Ishikawa (cell line): ENCODE measurements around the gene LHPP.

ENCODE experiments used
- CEBPB ChIP-seq: IDR thresholded peaks from 2 replicates; pipeline ENCODE4 v1.6.1; 2012
- CREB1 ChIP-seq: IDR thresholded peaks from 2 replicates; pipeline ENCODE4 v1.6.1; 2012; ENCODE audit warnings: low read depth
- EGR1 ChIP-seq: IDR thresholded peaks from 2 replicates; pipeline ENCODE4 v1.6.1; 2012
- EP300 ChIP-seq: IDR thresholded peaks from 2 replicates; pipeline ENCODE4 v1.6.1; 2012; ENCODE audit warnings: borderline replicate concordance
- FOXM1 ChIP-seq: IDR thresholded peaks from 2 replicates; pipeline ENCODE4 v1.6.1; 2012; ENCODE audit warnings: low read depth, borderline replicate concordance
- MAX ChIP-seq: IDR thresholded peaks from 2 replicates; pipeline ENCODE4 v1.6.1; 2012
- NFIC ChIP-seq: IDR thresholded peaks from 2 replicates; pipeline ENCODE4 v1.6.1; 2012
- RAD21 ChIP-seq: IDR thresholded peaks from 2 replicates; pipeline ENCODE4 v1.6.1; 2012; ENCODE audit warnings: low read depth
- REST ChIP-seq: IDR thresholded peaks from 2 replicates; pipeline ENCODE4 v1.6.1; 2012; ENCODE audit warnings: low read depth, mild to moderate bottlenecking
- TAF1 ChIP-seq: IDR thresholded peaks from 2 replicates; pipeline ENCODE4 v1.6.1; 2012; ENCODE audit warnings: low read depth, mild to moderate bottlenecking
- TCF12 ChIP-seq: IDR thresholded peaks from 2 replicates; pipeline ENCODE4 v1.6.1; 2012; ENCODE audit warnings: low read depth
- TEAD4 ChIP-seq: IDR thresholded peaks from 2 replicates; pipeline ENCODE4 v1.6.1; 2012
- USF1 ChIP-seq: IDR thresholded peaks from 2 replicates; pipeline ENCODE4 v1.6.1; 2012
- YY1 ChIP-seq: IDR thresholded peaks from 2 replicates; pipeline ENCODE4 v1.6.1; 2012; ENCODE audit warnings: low read depth
- ZBTB7A ChIP-seq: IDR thresholded peaks from 2 replicates; pipeline ENCODE4 v1.6.1; 2012; ENCODE audit warnings: low read depth

LHPP gene

GRCh38 chr10:124512600-124512999 is 51.0 kb downstream of the LHPP start:
- TF ChIP-seq YY1 (no peak), CREB1 (no peak), EGR1 (no peak), EP300 (no peak), NFIC (no peak), MAX (no peak), RAD21 (no peak), TCF12 (no peak), REST (no peak), CEBPB (no peak), FOXM1 (no peak), ZBTB7A (no peak), USF1 (no peak)

DNA sequence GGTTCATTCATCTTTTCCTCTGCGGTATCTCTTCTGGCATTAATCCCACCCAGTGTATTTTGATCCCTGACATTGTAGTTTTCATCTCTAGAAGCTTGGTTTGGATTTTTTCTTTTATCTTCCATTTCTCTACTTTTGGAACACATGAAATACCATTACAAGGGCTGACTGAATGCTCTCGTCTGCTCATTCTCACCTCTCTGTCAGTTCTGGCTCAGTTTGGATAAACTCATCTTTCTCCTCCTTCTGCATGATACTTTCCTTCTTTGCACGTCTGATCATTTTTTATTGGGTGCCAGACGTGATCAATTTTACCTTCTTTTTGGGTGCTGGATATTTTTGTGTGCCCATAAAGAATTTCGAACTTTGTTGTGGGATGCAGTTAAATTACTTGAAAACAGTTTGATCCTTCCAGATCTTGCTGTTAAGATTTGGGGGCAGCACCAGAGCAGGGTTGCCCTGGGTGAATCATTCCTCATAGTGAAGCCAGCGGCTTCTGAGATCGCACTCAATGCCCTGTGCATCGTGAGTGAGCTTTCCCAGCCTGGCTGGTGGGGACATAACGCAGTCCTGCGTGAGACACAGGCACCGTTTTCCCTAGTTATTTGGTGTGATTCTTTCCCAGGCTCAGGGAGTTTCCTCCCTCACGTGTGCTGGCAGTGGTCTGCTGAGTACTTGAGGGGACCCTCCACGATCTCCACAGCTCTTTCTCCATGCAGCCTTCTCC is 53.8 kb downstream of the LHPP start:
- TF ChIP-seq FOXM1 = no peak
- no peak for TF ChIP-seq RAD21
- TF ChIP-seq EP300 = no peak
- no peak for TF ChIP-seq EGR1
- TF ChIP-seq CREB1 = no peak
- TF ChIP-seq REST = no peak
- no peak for TF ChIP-seq CEBPB
- no peak for TF ChIP-seq TCF12
- no peak for TF ChIP-seq TEAD4
- TF ChIP-seq YY1 = no peak
- no peak for TF ChIP-seq ZBTB7A
- TF ChIP-seq NFIC = no peak
- TF ChIP-seq USF1 = no peak

DNA sequence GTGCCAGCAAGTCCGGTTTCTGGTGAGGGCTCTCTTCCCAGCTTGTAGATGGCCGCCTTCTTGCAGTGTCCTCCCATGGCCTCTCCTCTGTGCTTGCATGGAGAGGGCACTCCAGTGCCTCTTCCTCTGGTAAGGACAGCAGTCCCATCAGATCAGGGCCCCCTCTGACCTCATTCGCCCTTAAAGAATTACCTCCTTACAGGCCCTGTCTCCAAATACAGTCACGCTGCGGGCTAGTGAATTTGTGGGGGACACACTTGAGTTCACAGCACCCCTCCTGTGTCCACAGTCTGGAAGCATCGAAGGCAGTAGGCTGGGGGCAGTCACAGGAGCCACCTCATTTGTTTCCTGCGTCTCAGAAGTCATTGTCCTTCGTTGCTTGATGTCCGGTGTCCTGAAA is 54.6 kb downstream of the LHPP start:
- TF ChIP-seq TCF12 (no peak), TAF1 (no peak), NFIC (no peak), MAX (no peak), RAD21 (no peak), USF1 (no peak), REST (no peak), TEAD4 (no peak), FOXM1 (no peak), EGR1 (no peak), ZBTB7A (no peak), EP300 (no peak), YY1 (no peak), CEBPB (no peak), CREB1 (no peak)
